Mammary epithelial cell (primary cell): ENCODE results near the gene MLEC.
A peak's percentile ranks its signal among the peaks of the same experiment; 100 is the strongest.

Source experiments
- EZH2 ChIP-seq: IDR thresholded peaks from 2 replicates; pipeline ENCODE4 v1.6.1; 2012; ENCODE audit warnings: low read length, inconsistent platforms, borderline replicate concordance
- TF ChIP-seq, protein P1 (sequence below), 2 donors: IDR thresholded peaks in 1 of 2; conservative IDR thresholded peaks in 1 of 2; 2 replicates each; pipeline ENCODE4 v1.5.1; 2011 to 2012; ENCODE audit warnings: inconsistent platforms in 2 of 2, low read length in 2 of 2, mild to moderate bottlenecking in 2 of 2, control low read depth in 1 of 2, low read depth in 1 of 2; ENCODE audit not compliant: insufficient read depth in 1 of 2; ENCODE audit errors: extremely low read depth in 1 of 2

DNA sequence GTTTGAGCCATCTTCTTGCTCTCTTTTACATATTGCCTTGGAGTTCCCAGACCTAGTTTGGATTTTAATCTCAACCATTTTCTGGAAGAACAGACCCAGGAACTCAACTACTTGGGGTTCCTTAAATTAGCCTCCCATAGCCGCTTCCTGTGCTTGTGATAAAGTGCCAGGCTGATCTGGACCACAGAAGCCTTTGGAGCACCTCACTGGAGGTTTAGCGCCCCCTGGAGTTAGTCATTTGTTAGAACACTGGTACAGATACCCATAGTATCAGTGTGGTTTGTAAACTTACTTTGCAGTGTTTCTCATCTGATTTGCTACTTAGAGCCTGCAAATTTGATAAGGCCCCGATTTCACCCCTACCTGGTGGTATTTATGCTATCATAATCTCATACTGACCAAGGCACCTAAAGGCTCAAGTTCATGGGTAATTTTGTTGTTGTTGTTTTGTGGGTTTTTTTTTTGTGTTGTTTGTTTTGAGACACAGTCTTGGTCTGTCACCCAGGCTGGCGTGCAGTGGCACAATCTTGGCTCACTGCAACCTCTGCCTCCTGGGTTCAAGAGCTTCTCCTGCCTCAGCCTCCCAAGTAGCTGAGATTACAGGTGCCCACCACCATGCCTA, 27.0 kb downstream of the MLEC start:
- TF ChIP-seq, protein P1, sequence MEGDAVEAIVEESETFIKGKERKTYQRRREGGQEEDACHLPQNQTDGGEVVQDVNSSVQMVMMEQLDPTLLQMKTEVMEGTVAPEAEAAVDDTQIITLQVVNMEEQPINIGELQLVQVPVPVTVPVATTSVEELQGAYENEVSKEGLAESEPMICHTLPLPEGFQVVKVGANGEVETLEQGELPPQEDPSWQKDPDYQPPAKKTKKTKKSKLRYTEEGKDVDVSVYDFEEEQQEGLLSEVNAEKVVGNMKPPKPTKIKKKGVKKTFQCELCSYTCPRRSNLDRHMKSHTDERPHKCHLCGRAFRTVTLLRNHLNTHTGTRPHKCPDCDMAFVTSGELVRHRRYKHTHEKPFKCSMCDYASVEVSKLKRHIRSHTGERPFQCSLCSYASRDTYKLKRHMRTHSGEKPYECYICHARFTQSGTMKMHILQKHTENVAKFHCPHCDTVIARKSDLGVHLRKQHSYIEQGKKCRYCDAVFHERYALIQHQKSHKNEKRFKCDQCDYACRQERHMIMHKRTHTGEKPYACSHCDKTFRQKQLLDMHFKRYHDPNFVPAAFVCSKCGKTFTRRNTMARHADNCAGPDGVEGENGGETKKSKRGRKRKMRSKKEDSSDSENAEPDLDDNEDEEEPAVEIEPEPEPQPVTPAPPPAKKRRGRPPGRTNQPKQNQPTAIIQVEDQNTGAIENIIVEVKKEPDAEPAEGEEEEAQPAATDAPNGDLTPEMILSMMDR (conservative IDR thresholded peaks at IDR 0.05 in 1 of 2, IDR thresholded peaks at IDR 0.05 in 1 of 2; ENCODE audit: extremely low read depth in 1 of 2, insufficient read depth in 1 of 2, low read depth in 1 of 2, low read length in 2 of 2) = peak; percentile 88 to 89
- TF ChIP-seq EZH2 = no peak
